GM20000 (cell line): ENCODE measurements around the gene KLF11.
"Not testable (repeated sequence)": the region's sequence is repeated elsewhere in the genome, so short reads cannot be mapped to it uniquely, and the experiment has no call there.

ENCODE experiments used
- DNase-seq: peaks from one replicate; pipeline ENCODE4 v3.0.0; 2012; ENCODE audit warnings: low spot score
- TF ChIP-seq, protein P1 (sequence below): IDR thresholded peaks from 2 replicates; pipeline ENCODE4 v1.5.1; 2012; ENCODE audit warnings: mild to moderate bottlenecking, control low read depth; ENCODE audit errors: extremely low read depth, missing control alignments

Gene KLF11

DNA sequence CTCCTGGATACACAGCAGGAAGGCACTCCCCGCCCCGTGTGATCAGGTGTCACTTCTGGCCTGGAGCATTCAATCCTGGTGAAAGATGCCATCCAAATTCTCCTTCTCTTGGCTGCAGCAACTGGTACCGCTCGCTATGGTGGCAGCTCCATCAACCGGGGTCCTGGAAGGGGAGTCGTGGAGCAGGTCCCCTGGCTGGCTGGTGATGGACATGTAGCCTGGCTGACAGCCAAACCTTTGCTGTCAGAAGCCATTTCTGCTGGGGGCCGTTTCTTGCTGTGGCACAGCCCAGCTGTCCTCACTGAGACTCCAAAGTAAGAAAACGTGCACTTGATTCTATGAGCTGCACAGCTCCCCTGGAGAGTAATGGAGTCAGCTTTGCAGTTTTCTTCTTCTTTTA is 44.0 kb downstream of the KLF11 start:
- TF ChIP-seq, protein P1, sequence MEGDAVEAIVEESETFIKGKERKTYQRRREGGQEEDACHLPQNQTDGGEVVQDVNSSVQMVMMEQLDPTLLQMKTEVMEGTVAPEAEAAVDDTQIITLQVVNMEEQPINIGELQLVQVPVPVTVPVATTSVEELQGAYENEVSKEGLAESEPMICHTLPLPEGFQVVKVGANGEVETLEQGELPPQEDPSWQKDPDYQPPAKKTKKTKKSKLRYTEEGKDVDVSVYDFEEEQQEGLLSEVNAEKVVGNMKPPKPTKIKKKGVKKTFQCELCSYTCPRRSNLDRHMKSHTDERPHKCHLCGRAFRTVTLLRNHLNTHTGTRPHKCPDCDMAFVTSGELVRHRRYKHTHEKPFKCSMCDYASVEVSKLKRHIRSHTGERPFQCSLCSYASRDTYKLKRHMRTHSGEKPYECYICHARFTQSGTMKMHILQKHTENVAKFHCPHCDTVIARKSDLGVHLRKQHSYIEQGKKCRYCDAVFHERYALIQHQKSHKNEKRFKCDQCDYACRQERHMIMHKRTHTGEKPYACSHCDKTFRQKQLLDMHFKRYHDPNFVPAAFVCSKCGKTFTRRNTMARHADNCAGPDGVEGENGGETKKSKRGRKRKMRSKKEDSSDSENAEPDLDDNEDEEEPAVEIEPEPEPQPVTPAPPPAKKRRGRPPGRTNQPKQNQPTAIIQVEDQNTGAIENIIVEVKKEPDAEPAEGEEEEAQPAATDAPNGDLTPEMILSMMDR, result no peak
- no peak for DNase-seq

DNA sequence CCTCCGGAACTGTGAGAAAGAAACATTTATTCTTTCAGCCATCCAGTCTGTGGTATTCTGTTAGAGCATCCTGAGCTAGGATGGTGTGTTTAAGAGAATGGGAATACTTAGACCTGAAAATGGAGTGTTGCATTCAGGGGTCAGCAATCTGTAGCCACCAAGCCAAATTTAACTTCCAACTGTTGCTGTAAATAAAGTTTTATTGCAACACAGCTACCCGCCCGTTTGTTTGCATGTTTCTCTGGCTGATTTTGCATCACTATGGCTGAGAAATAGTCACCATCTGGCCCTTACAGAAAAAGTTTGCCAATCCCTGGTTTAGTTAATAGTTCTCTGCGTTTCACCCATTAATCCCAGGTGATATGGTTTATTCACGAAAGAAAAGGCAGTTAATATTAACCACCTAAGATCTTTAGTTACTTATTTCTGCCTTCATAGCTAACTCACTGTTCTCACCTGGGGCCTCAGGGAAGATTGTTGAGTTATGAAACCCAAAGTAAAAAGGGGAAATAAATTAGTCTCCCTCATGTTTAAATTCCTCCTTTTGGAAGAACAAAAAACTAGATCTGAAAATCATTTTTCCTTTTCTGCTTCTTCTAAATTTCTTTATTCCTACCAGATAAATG is 46.3 kb downstream of the KLF11 start:
- TF ChIP-seq, protein P1, result no peak
- no peak for DNase-seq

DNA sequence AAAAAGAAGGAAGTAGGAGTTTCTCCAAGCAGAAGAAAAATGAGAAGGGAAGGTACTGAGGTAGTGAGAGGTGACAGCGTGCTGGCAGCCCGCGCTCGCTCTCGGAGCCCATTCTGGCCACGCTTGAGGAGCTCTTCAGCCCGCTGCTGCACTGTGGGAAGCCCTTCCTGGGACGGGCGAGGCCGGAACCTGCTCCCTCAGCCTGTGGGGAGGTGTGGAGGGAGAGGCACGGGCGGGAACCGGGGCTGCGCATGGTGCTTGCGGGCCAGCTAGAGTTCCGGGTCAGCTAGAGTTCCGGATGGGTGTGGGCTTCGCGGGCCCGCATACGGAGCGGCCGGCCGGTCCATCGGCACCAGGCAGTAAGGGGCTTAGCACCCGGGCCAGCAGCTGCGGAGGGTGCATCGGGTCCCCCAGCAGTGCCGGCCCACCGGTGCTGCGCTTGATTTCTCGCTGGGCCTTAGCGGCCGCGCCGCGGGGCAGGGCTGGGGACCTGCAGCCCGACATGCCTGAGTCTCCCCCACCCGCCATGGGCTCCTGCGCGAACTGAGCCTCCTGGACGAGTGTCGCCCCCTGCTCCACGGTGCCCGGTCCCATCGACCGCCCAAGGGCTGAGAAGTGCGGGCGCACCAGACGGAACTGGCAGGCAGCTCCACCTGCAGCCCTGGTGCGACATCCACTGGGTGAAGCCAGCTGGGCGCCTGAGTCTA is 48.0 kb downstream of the KLF11 start:
- DNase-seq, result no peak
- TF ChIP-seq, protein P1, result no peak

DNA sequence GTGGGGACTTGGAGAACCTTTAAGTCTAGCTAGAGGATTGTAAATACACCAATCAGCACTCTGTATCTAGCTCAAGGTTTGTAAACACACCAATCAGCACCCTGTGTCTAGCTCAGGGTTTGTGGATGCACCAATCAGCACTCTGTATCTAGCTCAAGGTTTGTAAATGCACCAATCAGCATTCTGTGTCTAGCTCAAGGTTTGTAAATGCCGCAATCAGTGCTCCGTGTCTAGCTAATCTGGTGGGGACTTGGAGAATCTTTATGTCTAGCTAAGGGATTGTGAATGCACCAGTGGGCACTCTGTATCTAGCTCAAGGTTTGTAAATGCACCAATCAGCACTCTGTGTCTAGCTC is 48.5 kb downstream of the KLF11 start:
- not testable (repeated sequence) for DNase-seq

DNA sequence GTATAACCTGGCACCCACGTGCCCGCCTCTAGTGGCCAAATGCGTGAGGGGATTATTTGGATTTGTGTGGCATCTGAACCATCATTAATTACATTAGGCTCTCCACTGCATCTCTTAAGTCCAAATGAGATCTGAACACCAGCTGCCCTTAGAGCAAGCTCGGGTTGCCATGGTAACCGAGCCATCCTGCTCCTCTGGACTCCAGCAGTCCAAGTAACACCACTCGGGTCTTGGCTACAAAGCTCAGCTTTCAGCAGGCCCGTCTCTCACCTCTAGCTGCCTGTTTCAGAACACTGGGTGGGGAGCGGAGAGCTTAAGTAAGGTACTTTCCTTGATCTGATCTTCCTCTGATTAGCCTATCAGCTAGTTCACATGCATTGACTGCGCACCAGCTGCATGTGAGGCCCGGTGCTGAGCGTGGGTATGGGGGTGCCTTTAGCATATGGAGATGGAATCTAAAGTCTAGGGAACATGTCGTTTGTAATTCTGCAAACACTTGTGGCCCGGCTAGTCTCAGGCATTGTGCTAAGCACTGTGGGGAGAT is 51.0 kb downstream of the KLF11 start:
- no peak for DNase-seq
- TF ChIP-seq, protein P1, result no peak

DNA sequence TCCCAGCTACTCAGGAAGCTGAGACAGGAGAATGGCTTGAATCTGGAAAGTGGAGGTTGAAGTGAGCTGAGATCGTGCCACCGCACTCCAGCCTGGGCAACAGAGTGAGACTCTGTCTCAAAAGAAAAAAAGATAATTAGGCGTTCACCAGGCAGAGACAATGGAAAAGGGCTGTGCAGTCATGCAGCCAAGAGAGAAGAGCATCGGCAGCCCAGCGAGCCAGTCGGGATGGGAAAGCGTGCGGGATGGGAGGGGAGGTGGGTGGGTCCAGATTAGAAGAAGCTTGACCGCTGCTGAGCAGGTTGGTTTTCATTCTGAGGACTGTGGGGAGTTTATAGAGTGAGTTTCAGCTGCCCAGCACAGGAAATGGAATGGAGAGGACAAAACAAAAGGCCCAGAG is 51.8 kb downstream of the KLF11 start:
- TF ChIP-seq, protein P1, result no peak
- DNase-seq, result no peak

DNA sequence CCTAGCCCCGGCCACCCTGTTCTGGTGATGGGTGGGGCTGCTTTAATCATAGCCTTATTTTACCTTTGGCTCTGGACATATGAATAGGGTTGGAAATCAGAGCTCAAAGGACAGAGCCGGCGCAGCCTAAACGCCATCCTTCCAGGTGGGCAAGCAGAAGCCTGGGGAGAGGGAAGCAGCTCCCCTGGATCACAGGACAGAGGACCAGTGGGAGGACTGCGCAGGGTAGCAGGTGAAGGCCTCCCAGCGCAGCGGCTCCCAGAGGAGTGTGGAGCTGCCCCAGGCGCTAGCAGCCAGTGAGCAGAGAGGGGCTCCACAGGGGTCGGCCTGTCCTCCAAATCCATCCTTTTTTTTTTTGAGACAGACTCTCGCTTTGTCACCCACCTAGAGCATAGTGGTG is 53.3 kb downstream of the KLF11 start:
- TF ChIP-seq, protein P1, result no peak
- DNase-seq, result no peak
